ENCODE measurements around the gene CCL8.

CCL8 gene

GRCh38 chr17:34357398-34357797 lies 38.2 kb downstream of the CCL8 start:
- H2AK5ac ChIP-seq (ENCODE audit: low read depth, low read length) = no peak overlapping the region
- H3K9ac ChIP-seq (ENCODE audit: low read depth, low read length, poor library complexity) = no peak overlapping the region
- no peak overlapping the region for H3K4me3 ChIP-seq (ENCODE audit: low read length in 2 of 2)
- H3K36me3 ChIP-seq (replicated peaks in 1 of 2; ENCODE audit: control insufficient read depth in 2 of 2, insufficient read depth in 2 of 2, low read length in 2 of 2) = no peaks in the 10 kb centered on the region
- H3K79me1 ChIP-seq (ENCODE audit: low read depth, low read length) = no peaks in the 10 kb centered on the region
- DNase-seq (ENCODE audit: low spot score) = no peak
- H3K27me3 ChIP-seq (ENCODE audit: control insufficient read depth in 3 of 3, insufficient read depth in 3 of 3, low read depth in 1 of 3, low read length in 3 of 3) = no peaks in the 10 kb centered on the region
- H3K4me2 ChIP-seq (ENCODE audit: insufficient read depth, low read length, poor library complexity, severe bottlenecking) = no peak overlapping the region
- no peak overlapping the region for H2BK15ac ChIP-seq (ENCODE audit: low read length)
- H4K8ac ChIP-seq (ENCODE audit: low read depth, low read length) = no peak overlapping the region
- no CpG with 5 or more reads among the region's 2 CpGs for WGBS, 2 donors (ENCODE audit: extremely low coverage in 2 of 2, insufficient read length in 2 of 2, insufficient replicate concordance in 1 of 2)
- H4K91ac ChIP-seq (ENCODE audit: low read depth, low read length, poor library complexity) = no peak overlapping the region
- H3K4ac ChIP-seq (ENCODE audit: low read length) = no peak overlapping the region
- no peak overlapping the region for H2AFZ ChIP-seq (ENCODE audit: low read length)
- no peak overlapping the region for H3K18ac ChIP-seq (ENCODE audit: low read length)
- H2BK120ac ChIP-seq (ENCODE audit: low read depth, low read length) = no peak overlapping the region
- no peaks in the 10 kb centered on the region for H3K4me1 ChIP-seq (ENCODE audit: control insufficient read depth in 2 of 2, insufficient read depth in 1 of 2, low read depth in 1 of 2, low read length in 2 of 2)
- no peak overlapping the region for H3K23ac ChIP-seq (ENCODE audit: low read depth, low read length, poor library complexity)
- H3K14ac ChIP-seq (ENCODE audit: low read length) = no peak overlapping the region
- no peaks in the 10 kb centered on the region for H3K9me3 ChIP-seq (replicated peaks in 1 of 2; ENCODE audit: control insufficient read depth in 2 of 2, insufficient read depth in 1 of 2, low read depth in 1 of 2, low read length in 2 of 2)
- no peak overlapping the region for H2BK12ac ChIP-seq (ENCODE audit: low read length)
- no peak overlapping the region for H3K27ac ChIP-seq (replicated peaks; ENCODE audit: low read length)
- H2BK5ac ChIP-seq (ENCODE audit: low read length) = no peak overlapping the region

GRCh38 chr17:34358631-34359030 lies 39.4 kb downstream of the CCL8 start:
- no peak overlapping the region for H2AFZ ChIP-seq (ENCODE audit: low read length)
- H2AK5ac ChIP-seq (ENCODE audit: low read depth, low read length) = no peak overlapping the region
- H3K4ac ChIP-seq (ENCODE audit: low read length) = no peak overlapping the region
- H3K27me3 ChIP-seq (ENCODE audit: control insufficient read depth in 3 of 3, insufficient read depth in 3 of 3, low read depth in 1 of 3, low read length in 3 of 3) = no peaks in the 10 kb centered on the region
- H4K91ac ChIP-seq (ENCODE audit: low read depth, low read length, poor library complexity) = no peak overlapping the region
- H2BK12ac ChIP-seq (ENCODE audit: low read length) = no peak overlapping the region
- H3K27ac ChIP-seq (replicated peaks; ENCODE audit: low read length) = no peak overlapping the region
- H3K9ac ChIP-seq (ENCODE audit: low read depth, low read length, poor library complexity) = no peak overlapping the region
- H3K4me1 ChIP-seq (ENCODE audit: control insufficient read depth in 2 of 2, insufficient read depth in 1 of 2, low read depth in 1 of 2, low read length in 2 of 2) = no peaks in the 10 kb centered on the region
- no peak overlapping the region for H3K18ac ChIP-seq (ENCODE audit: low read length)
- H3K4me2 ChIP-seq (ENCODE audit: insufficient read depth, low read length, poor library complexity, severe bottlenecking) = no peak overlapping the region
- H3K23ac ChIP-seq (ENCODE audit: low read depth, low read length, poor library complexity) = no peak overlapping the region
- H2BK120ac ChIP-seq (ENCODE audit: low read depth, low read length) = no peak overlapping the region
- no peak overlapping the region for H3K4me3 ChIP-seq (ENCODE audit: low read length in 2 of 2)
- no peak overlapping the region for H2BK15ac ChIP-seq (ENCODE audit: low read length)
- no peak overlapping the region for H4K8ac ChIP-seq (ENCODE audit: low read depth, low read length)
- no peaks in the 10 kb centered on the region for H3K36me3 ChIP-seq (replicated peaks in 1 of 2; ENCODE audit: control insufficient read depth in 2 of 2, insufficient read depth in 2 of 2, low read length in 2 of 2)
- DNase-seq (ENCODE audit: low spot score) = no peak
- H3K79me1 ChIP-seq (ENCODE audit: low read depth, low read length) = no peaks in the 10 kb centered on the region
- H2BK5ac ChIP-seq (ENCODE audit: low read length) = no peak overlapping the region
- no peak overlapping the region for H3K14ac ChIP-seq (ENCODE audit: low read length)
- no CpG with 5 or more reads among the region's 3 CpGs for WGBS, 2 donors (ENCODE audit: extremely low coverage in 2 of 2, insufficient read length in 2 of 2, insufficient replicate concordance in 1 of 2)
- H3K9me3 ChIP-seq (replicated peaks in 1 of 2; ENCODE audit: control insufficient read depth in 2 of 2, insufficient read depth in 1 of 2, low read depth in 1 of 2, low read length in 2 of 2) = no peaks in the 10 kb centered on the region

DNA sequence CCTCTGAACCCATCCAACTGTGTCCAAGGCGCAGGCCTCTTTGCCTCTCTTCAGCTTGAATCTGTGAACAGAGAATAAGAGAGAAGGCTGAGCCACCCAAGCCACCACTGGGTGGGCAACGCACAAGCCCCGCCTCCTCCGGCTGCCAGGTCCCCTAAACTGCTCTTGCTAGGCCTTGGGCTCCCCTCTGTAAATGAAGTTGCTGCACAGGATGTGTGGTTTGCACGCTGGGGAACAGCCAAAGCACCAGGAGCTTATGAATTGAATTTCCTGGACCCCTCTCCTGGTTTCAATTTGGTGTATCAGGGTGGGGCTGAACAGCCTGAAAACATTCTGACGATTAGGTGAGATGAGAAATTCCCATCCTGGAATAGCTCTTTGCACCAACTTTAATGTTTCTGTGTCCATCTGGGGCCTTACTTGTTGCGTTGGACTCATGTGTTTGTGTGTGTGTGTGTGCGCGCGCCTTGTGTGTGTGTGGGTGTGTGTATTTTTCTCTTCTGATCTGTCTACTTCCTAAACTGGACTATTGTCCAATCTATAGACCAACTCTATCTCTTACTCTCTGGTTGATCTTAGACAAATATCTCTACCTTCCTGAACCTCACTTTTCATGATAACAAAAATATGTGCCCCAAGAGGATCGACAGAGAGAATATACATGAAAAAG lies 41.5 kb downstream of the CCL8 start:
- Histone ChIP-seq H3K18ac (ENCODE audit: low read length) (no peak overlapping the region), H3K9me3 (replicated peaks in 1 of 2; ENCODE audit: control insufficient read depth in 2 of 2, insufficient read depth in 1 of 2, low read depth in 1 of 2, low read length in 2 of 2) (no peaks in the 10 kb centered on the region), H3K14ac (ENCODE audit: low read length) (no peak overlapping the region)

DNA sequence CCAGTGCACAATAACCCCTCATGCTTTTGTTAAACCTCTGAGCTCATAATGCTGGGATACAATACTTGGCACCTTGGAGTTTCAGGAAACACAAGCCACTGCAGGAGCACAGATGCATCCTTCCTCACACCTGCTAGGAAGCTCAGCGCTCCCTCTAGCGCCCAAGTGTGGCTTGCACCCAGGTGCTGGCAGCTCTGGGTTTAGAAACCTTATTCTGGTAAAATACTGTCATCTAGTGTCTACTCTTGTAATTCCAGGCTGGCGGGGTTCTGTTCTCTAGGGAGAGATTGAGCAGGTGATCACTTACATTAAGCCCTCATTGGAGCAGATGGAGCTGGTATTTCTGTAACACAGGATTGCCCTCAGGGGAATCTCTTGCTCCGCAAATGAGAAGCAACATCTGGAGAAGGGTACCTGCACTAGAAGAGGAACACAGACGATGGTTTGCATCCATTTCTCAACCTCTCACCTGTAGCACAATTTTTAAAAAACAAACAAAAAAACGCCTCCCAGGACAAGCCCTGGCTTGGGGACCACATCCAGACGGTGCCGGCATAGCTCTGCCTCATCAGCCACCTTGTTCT lies 42.3 kb downstream of the CCL8 start:
- no peak overlapping the region for H3K23ac ChIP-seq (ENCODE audit: low read depth, low read length, poor library complexity)
- no peaks in the 10 kb centered on the region for H3K27me3 ChIP-seq (ENCODE audit: control insufficient read depth in 3 of 3, insufficient read depth in 3 of 3, low read depth in 1 of 3, low read length in 3 of 3)
- no peak overlapping the region for H3K27ac ChIP-seq (replicated peaks; ENCODE audit: low read length)
- H2BK120ac ChIP-seq (ENCODE audit: low read depth, low read length) = no peak overlapping the region
- no peak overlapping the region for H4K91ac ChIP-seq (ENCODE audit: low read depth, low read length, poor library complexity)
- no peaks in the 10 kb centered on the region for H3K36me3 ChIP-seq (replicated peaks in 1 of 2; ENCODE audit: control insufficient read depth in 2 of 2, insufficient read depth in 2 of 2, low read length in 2 of 2)
- no peak overlapping the region for H3K14ac ChIP-seq (ENCODE audit: low read length)
- H2BK12ac ChIP-seq (ENCODE audit: low read length) = no peak overlapping the region
- no peaks in the 10 kb centered on the region for H3K9me3 ChIP-seq (replicated peaks in 1 of 2; ENCODE audit: control insufficient read depth in 2 of 2, insufficient read depth in 1 of 2, low read depth in 1 of 2, low read length in 2 of 2)
- no peak overlapping the region for H2BK15ac ChIP-seq (ENCODE audit: low read length)
- H2AK5ac ChIP-seq (ENCODE audit: low read depth, low read length) = no peak overlapping the region
- no peaks in the 10 kb centered on the region for H3K79me1 ChIP-seq (ENCODE audit: low read depth, low read length)
- no peaks in the 10 kb centered on the region for H3K4me1 ChIP-seq (ENCODE audit: control insufficient read depth in 2 of 2, insufficient read depth in 1 of 2, low read depth in 1 of 2, low read length in 2 of 2)
- no peak overlapping the region for H3K4ac ChIP-seq (ENCODE audit: low read length)
- H3K9ac ChIP-seq (ENCODE audit: low read depth, low read length, poor library complexity) = no peak overlapping the region
- no peak overlapping the region for H2BK5ac ChIP-seq (ENCODE audit: low read length)
- no peak overlapping the region for H3K18ac ChIP-seq (ENCODE audit: low read length)
- H3K4me2 ChIP-seq (ENCODE audit: insufficient read depth, low read length, poor library complexity, severe bottlenecking) = no peak overlapping the region
- no CpG with 5 or more reads among the region's 8 CpGs for WGBS, 2 donors (ENCODE audit: extremely low coverage in 2 of 2, insufficient read length in 2 of 2, insufficient replicate concordance in 1 of 2)
- peak; percentile 80 for DNase-seq (ENCODE audit: low spot score)
- H3K4me3 ChIP-seq (ENCODE audit: low read length in 2 of 2) = no peak overlapping the region
- no peak overlapping the region for H4K8ac ChIP-seq (ENCODE audit: low read depth, low read length)
- no peak overlapping the region for H2AFZ ChIP-seq (ENCODE audit: low read length)

More for the DNA sequence above, 41.5 kb downstream of the CCL8 start:
- Histone ChIP-seq H2AFZ (ENCODE audit: low read length) (no peak overlapping the region), H3K27me3 (ENCODE audit: control insufficient read depth in 3 of 3, insufficient read depth in 3 of 3, low read depth in 1 of 3, low read length in 3 of 3) (no peaks in the 10 kb centered on the region), H4K91ac (ENCODE audit: low read depth, low read length, poor library complexity) (no peak overlapping the region), H2BK5ac (ENCODE audit: low read length) (no peak overlapping the region), H3K9ac (ENCODE audit: low read depth, low read length, poor library complexity) (no peak overlapping the region), H2BK12ac (ENCODE audit: low read length) (no peak overlapping the region), H3K27ac (replicated peaks; ENCODE audit: low read length) (no peak overlapping the region), H3K4me1 (ENCODE audit: control insufficient read depth in 2 of 2, insufficient read depth in 1 of 2, low read depth in 1 of 2, low read length in 2 of 2) (no peaks in the 10 kb centered on the region), H3K4me2 (ENCODE audit: insufficient read depth, low read length, poor library complexity, severe bottlenecking) (no peak overlapping the region), H3K36me3 (replicated peaks in 1 of 2; ENCODE audit: control insufficient read depth in 2 of 2, insufficient read depth in 2 of 2, low read length in 2 of 2) (no peaks in the 10 kb centered on the region), H2BK15ac (ENCODE audit: low read length) (no peak overlapping the region), H3K4ac (ENCODE audit: low read length) (no peak overlapping the region), H2AK5ac (ENCODE audit: low read depth, low read length) (no peak overlapping the region), H3K79me1 (ENCODE audit: low read depth, low read length) (no peaks in the 10 kb centered on the region), H3K4me3 (ENCODE audit: low read length in 2 of 2) (no peak overlapping the region), H2BK120ac (ENCODE audit: low read depth, low read length) (no peak overlapping the region), H3K23ac (ENCODE audit: low read depth, low read length, poor library complexity) (no peak overlapping the region), H4K8ac (ENCODE audit: low read depth, low read length) (no peak overlapping the region)
- no peak for DNase-seq (ENCODE audit: low spot score)
- WGBS, 2 donors (ENCODE audit: extremely low coverage in 2 of 2, insufficient read length in 2 of 2, insufficient replicate concordance in 1 of 2) = no CpG with 5 or more reads among the region's 11 CpGs
